Activated naive CD8-positive, alpha-beta T cell treated with anti-CD3 and anti-CD28 coated beads, Interleukin-2, amount 50 U/mL, for 16 hours (primary cell): Measurements from ENCODE around the gene IL12RB1.
A peak's percentile ranks its signal among the peaks of the same experiment; 100 is the strongest.

Source experiments
- DNase-seq: peaks from one replicate; pipeline ENCODE4 v3.0.0-alpha.2; 2020; ENCODE audit warnings: low read depth, low spot score

The IL12RB1 gene

GRCh38 chr19:18086590-18087138 lies at the start of gene IL12RB1:
Gene IL12RB1, minus strand, starts transcription at chr19:18086934. Its CDS starts 111 bp downstream, at chr19:18086823.
- DNase-seq = no peak

GRCh38 chr19:18135712-18136584 lies 49.2 kb upstream of the IL12RB1 start:
- DNase-seq = no peak

DNA sequence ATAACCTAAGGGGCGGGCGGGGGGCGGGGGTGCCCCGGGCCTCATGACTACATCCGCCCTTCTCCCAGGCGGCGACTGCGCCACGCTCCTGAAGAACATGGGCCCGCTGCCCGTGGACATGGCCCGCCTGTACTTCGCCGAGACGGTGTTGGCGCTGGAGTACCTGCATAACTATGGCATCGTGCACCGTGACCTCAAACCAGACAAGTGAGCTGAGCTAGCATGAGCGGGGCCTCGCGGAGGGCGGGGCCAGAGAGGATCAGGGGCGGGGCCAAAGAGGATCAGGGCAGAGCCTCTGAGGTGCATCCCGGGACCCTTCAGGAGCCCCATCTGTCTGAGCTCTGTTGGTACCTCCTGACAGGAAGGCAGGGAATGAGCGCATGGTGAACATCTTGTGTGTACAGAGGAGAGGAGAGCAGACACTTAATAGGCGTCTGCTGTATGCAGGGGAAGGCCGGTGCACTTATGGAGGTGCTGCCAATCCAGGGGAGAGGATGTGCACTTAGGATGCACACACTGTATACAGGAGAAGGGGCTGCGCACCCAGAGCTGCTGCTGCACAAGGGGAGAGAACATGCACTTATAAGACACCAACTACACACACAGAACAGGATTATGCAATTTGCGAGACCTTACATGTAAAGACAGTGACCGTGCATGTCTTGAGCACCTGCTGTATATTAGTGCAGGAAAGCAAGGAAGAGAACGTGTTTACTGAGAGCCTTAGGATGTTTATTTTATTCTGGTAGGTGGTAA lies 45.3 kb upstream of the IL12RB1 start:
- DNase-seq = no peak

GRCh38 chr19:18130523-18131242 lies 43.9 kb upstream of the IL12RB1 start:
- DNase-seq = no peak

DNA sequence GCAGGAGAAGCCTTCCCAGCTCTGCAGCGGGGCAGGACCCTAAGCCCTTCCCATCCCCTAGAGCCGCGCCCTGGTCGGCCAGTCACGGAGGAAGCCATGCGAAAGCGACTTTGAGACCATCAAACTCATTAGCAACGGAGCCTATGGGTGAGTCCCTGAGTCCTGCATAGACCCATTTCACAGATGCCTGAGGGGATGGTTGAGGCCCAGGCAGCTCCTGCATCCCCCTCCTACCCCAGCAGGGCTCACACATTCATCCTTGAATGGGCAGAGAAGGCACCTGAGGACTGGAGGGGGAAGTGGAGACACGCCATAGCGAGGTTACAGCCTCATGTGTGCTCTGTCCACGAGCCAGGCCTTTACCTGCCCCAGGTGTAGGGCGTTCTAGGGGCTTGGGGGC lies 42.1 kb upstream of the IL12RB1 start:
- DNase-seq = no peak

DNA sequence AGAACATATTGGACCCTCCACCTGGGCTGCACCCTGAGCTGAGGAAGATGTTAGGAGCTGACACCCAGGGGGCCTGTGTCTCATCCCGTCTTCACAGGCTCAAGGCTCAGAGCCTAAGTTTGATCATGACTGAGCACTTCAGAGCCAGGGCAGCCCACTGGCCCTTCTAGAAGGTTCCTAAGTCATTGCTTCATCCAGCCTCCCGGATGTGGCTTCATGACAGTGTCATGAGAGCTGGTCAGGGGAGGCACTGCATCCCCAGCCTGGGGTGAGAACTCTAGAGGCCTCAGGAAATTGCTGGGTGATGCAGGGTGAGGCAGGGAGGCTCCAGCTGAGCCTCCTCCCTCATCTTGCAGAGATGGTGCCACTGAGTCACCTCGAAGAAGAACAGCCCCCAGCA lies 41.3 kb upstream of the IL12RB1 start:
- no peak for DNase-seq

DNA sequence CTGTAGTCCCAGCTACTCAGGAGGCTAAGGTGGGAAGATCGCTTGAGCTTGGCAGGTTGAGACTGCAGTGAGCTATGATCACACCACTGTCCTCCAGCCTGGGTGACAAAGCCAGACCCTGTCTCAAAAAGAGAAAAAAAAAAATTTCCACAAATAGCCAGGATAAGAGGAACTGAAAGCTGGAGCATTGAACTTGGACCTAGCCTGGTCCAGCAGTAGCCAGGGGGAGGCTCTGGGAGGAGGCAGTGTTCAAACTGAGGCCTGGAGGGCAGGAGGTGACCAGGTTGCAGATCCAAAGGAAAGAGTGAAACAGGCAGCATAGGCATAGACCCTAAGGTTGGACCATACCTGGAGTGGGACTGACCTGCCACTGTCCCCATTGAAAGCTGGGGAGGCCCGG lies 39.4 kb upstream of the IL12RB1 start:
- DNase-seq = no peak

DNA sequence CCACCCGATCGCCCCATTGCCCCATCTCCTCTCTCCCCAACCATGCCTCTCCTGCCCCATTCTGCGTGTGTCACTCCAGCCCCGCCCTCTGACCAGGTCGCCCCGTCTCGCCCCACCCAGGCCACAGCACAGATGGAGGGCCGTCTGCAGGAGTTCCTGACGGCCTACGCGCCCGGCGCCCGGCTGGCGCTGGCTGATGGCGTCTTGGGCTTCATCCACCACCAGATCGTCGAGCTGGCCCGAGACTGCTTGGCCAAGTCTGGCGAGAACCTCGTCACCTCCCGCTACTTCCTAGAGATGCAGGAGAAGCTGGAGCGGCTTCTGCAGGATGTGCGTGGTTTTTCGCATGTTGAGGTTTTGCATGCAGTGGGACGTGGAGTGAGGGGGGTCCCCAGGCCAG lies 37.1 kb upstream of the IL12RB1 start:
- no peak for DNase-seq

GRCh38 chr19:18122860-18123795 lies 36.4 kb upstream of the IL12RB1 start:
- no peak for DNase-seq

GRCh38 chr19:18122424-18122823 lies 35.7 kb upstream of the IL12RB1 start:
- DNase-seq = no peak

DNA sequence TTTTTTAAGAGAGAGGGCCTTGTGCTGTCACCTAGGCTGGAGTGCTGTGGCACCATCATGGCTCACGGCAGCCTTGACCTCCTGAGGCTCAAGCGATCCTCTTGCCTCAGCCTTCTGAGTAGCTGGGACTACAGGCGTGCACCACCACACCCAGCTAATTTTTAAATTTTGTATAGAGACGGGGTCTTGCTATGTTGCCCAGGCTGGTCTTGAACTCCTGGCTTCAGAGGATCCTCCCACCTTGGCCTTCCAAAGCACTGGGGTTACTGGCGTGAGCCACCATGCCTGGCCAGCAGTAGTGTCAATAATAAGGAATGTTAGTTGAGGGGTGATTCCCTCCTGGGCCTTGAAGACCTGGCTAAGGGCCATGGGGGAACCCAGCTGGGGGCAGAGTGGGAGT lies 34.4 kb upstream of the IL12RB1 start:
- DNase-seq = no peak

- no peak for DNase-seq
These were observed 33.4 kb upstream of the IL12RB1 start for GRCh38 chr19:18120127-18120526.

GRCh38 chr19:18119717-18120105 lies 33.0 kb upstream of the IL12RB1 start:
- no peak for DNase-seq

GRCh38 chr19:18119013-18119716 lies 32.4 kb upstream of the IL12RB1 start:
- DNase-seq = no peak

DNA sequence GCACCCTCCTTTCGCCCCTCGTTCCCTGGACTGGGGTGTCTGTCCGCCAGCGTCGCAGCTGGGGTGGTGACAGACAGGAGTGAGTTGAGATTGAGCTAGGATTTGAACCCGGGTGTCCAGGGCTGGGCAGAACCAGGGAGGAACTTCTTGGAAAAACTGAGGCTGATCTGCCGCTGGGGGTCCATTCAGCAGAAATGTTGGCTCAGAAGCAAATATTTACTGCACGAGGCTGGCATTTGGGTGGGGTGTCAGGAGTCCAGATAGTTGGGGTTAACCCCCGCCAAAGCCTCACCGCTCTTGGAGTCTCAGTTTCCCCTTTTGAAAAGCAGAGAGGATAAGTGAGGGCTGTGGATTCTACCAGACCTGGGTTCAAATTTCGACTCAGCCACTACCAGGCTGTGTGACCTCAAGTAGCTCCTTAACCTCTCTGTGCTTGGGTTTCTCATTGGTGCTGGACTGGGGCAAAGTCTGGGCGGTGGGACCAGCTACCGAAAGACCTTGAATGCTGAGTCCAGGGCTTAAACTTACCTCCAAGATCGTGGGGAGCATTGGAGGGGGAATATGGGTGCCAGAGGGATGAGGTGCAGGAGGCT lies 31.8 kb upstream of the IL12RB1 start:
- DNase-seq = no peak

GRCh38 chr19:18117692-18118378 lies 31.1 kb upstream of the IL12RB1 start:
- DNase-seq = peak; percentile 84

DNA sequence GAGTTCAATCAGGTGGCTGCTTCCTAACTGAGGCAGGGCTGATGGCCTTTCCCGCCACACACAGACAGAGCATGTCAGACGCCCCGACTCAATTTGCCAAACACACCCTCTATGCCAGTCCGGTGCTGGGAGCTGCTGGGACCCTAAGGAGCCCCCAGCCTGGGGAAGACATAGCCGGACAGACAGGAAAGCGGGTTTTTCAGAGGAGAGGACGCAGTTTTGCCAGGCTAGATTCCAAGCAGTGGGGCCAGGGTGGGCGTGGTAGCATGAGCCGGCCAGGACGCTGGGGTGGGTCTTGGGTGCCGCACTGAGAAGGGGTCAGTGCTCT lies 30.6 kb upstream of the IL12RB1 start:
- DNase-seq = no peak

GRCh38 chr19:18114483-18114882 lies 27.7 kb upstream of the IL12RB1 start:
- DNase-seq = no peak

DNA sequence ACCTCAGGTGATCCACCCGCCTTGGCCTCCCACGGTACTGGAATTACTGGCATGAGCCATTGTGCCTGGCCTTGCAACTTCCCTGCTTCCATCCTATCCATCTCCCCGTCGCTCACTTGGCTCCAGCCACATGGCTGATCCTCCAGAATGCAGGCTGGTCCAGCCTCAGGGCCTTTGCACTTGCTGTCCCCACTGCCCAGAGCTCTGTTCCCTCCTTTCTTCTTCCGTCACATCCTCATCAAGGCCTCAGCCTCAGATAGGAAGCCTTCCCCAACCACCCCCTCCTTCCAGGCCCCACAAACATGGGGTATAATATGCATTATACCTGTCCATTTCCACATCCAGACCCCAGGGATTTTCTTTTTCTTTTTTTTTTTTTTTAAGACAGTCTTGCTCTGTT lies 27.1 kb upstream of the IL12RB1 start:
- DNase-seq = no peak
